GM23248 (cell line): ENCODE results near the gene CHRNG. TPM values are rescaled to one million over a fixed set of nuclear protein-coding genes. Genes with fewer than 3 reads are reported as not detected.

Experiments
- DNase-seq: peaks from one replicate; pipeline ENCODE4 v3.0.0-alpha.2; 2015
- H2AFZ ChIP-seq: fragments of 200-600 bp; sonication (generic); 2 replicates; pipeline ENCODE4 v1.6.1; 2016; ENCODE audit warnings: antibody characterized with exemption
- H3F3A ChIP-seq: fragments of 200-600 bp; sonication (generic); 2 replicates; pipeline ENCODE4 v1.6.1; 2016; ENCODE audit warnings: mild to moderate bottlenecking, antibody characterized with exemption, mixed run types; ENCODE audit not compliant: insufficient read depth
- H3K27ac ChIP-seq: fragments of 200-600 bp; sonication (generic); 2 replicates; pipeline ENCODE4 v1.5.1; 2016; ENCODE audit warnings: mild to moderate bottlenecking
- H3K27me3 ChIP-seq: fragments of 200-600 bp; sonication (generic); replicated peaks from 2 replicates; pipeline ENCODE4 v1.6.1; 2016; ENCODE audit warnings: mild to moderate bottlenecking; ENCODE audit not compliant: insufficient read depth
- H3K36me3 ChIP-seq: fragments of 200-600 bp; sonication (generic); 2 replicates; pipeline ENCODE4 v1.6.1; 2016; ENCODE audit warnings: low read depth, mild to moderate bottlenecking
- H3K4me1 ChIP-seq: fragments of 200-600 bp; sonication (generic); 2 replicates; pipeline ENCODE4 v1.6.1; 2016; ENCODE audit warnings: mild to moderate bottlenecking; ENCODE audit not compliant: insufficient read depth
- H3K4me2 ChIP-seq: fragments of 200-600 bp; sonication (generic); one replicate; pipeline ENCODE4 v1.6.1; 2016; ENCODE audit warnings: mild to moderate bottlenecking; ENCODE audit not compliant: unreplicated experiment
- H3K4me3 ChIP-seq: fragments of 200-600 bp; sonication (generic); 2 replicates; pipeline ENCODE4 v1.5.1; 2016; ENCODE audit warnings: mild to moderate bottlenecking
- H3K79me2 ChIP-seq: fragments of 200-600 bp; sonication (generic); 2 replicates; pipeline ENCODE4 v1.6.1; 2016; ENCODE audit warnings: mild to moderate bottlenecking; ENCODE audit not compliant: insufficient read depth
- H3K9ac ChIP-seq: fragments of 200-600 bp; sonication (generic); 2 replicates; pipeline ENCODE4 v1.6.1; 2016; ENCODE audit warnings: mild to moderate bottlenecking
- H3K9me2 ChIP-seq: fragments of 200-600 bp; sonication (generic); 2 replicates; pipeline ENCODE4 v1.6.1; 2016; ENCODE audit warnings: mixed run types, mild to moderate bottlenecking, moderate library complexity; ENCODE audit not compliant: insufficient read depth
- H3K9me3 ChIP-seq: fragments of 200-600 bp; sonication (generic); one replicate; pipeline ENCODE4 v1.6.1; 2017; ENCODE audit warnings: low read depth
- H4K20me1 ChIP-seq: fragments of 200-600 bp; sonication (generic); 2 replicates; pipeline ENCODE4 v1.6.0; 2016; ENCODE audit not compliant: insufficient read depth
- EZH2 ChIP-seq: fragments of 200-600 bp; sonication (generic); IDR thresholded peaks from 2 replicates; pipeline ENCODE4 v1.6.1; 2018; ENCODE audit warnings: antibody characterized with exemption, mild to moderate bottlenecking; ENCODE audit not compliant: insufficient read depth, poor library complexity, severe bottlenecking
- EZH2phosphoT487 ChIP-seq: fragments of 200-600 bp; sonication (generic); IDR thresholded peaks from 2 replicates; pipeline ENCODE4 v1.6.1; 2018; ENCODE audit warnings: antibody characterized with exemption, moderate library complexity, mild to moderate bottlenecking, low read depth; ENCODE audit not compliant: insufficient read depth
- WGBS, 2 experiments: methylation state at CpG; one replicate each; pipeline ENCODE4 v1.1.6; 2015 to 2017; ENCODE audit warnings: low lambda C conversion rate in 2 of 2, low coverage in 1 of 2; ENCODE audit errors: missing lambda C conversion rate in 2 of 2; 5-methylcytosine and 5-hydroxymethylcytosine counted together
- in situ Hi-C: fragments of 300-500 bp; cut with MboI; formaldehyde crosslinking; loops from 2 replicates; pipeline ENCODE4 v1.15.0; 2020
- polyA plus RNA-seq: library from polyadenylated mRNA; unstranded; fragments of >200 nt; fragmentation: Nextera tagmentation; extraction: Ambion mirVana; gene quantifications from 2 replicates; pipeline ENCODE4 v1.2.1, GENCODE V29; 2016
- total RNA-seq: library from RNA; depleted of rRNA; stranded (reverse); fragments of >200 nt; shearing (Covaris generic); gene quantifications from 2 replicates; pipeline ENCODE4 v1.2.3, GENCODE V29; 2014

Gene CHRNG
- total and polyA plus RNA-seq, 2 experiments from 2014 or later = not detected

GRCh38 chr2:232495292-232495691 is 44.2 kb upstream of the CHRNG start:
- H3K9me2 ChIP-seq = no peaks in the 10 kb centered on the region
- 65 to 75% methylated on average over 7 of the region's 7 CpGs for WGBS, 2 experiments
- H3K4me3 ChIP-seq = no peak overlapping the region
- H2AFZ ChIP-seq = no peak overlapping the region
- H3K9me3 ChIP-seq = no peaks in the 10 kb centered on the region
- TF ChIP-seq EZH2phosphoT487 = no peak
- H4K20me1 ChIP-seq = no peaks in the 10 kb centered on the region
- H3K27ac ChIP-seq = no peak overlapping the region
- no peak overlapping the region for H3K4me2 ChIP-seq
- no peaks in the 10 kb centered on the region for H3F3A ChIP-seq
- H3K27me3 ChIP-seq = 0 out of 2 replicates have a peak, but pooled peaks cover 9% of the 10 kb centered on the region
- no peaks in the 10 kb centered on the region for H3K36me3 ChIP-seq
- H3K79me2 ChIP-seq = no peaks in the 10 kb centered on the region
- in situ Hi-C loops = no loop called here
- no peaks in the 10 kb centered on the region for H3K4me1 ChIP-seq
- no peak for DNase-seq
- H3K9ac ChIP-seq = no peak overlapping the region

- no peak for DNase-seq
- H3K4me1 ChIP-seq = no peaks in the 10 kb centered on the region
- in situ Hi-C loops = no loop called here
- no peaks in the 10 kb centered on the region for H3K9me2 ChIP-seq
- H3K4me2 ChIP-seq = no peak overlapping the region
- peaks cover 9% of the 10 kb centered on the region; the same call in 1 of the 2 replicates for H3K27me3 ChIP-seq
- no peaks in the 10 kb centered on the region for H3K79me2 ChIP-seq
- no peaks in the 10 kb centered on the region for H4K20me1 ChIP-seq
- no peak overlapping the region for H3K4me3 ChIP-seq
- no peak overlapping the region for H3K27ac ChIP-seq
- no peak overlapping the region for H3K9ac ChIP-seq
- no peak overlapping the region for H2AFZ ChIP-seq
- no peaks in the 10 kb centered on the region for H3F3A ChIP-seq
- H3K9me3 ChIP-seq = no peaks in the 10 kb centered on the region
- 44 to 48% methylated on average over 17 to 20 of the region's 20 CpGs for WGBS, 2 experiments
- TF ChIP-seq EZH2phosphoT487 (no peak), EZH2 (no peak)
- no peaks in the 10 kb centered on the region for H3K36me3 ChIP-seq
These were observed 42.8 kb upstream of the CHRNG start for GRCh38 chr2:232496501-232497270.

GRCh38 chr2:232497348-232497747 is 42.1 kb upstream of the CHRNG start:
- Histone ChIP-seq H2AFZ (no peak overlapping the region), H3K36me3 (no peaks in the 10 kb centered on the region), H3K4me2 (no peak overlapping the region), H3K4me3 (no peak overlapping the region), H3F3A (no peaks in the 10 kb centered on the region), H3K79me2 (no peaks in the 10 kb centered on the region), H3K9ac (no peak overlapping the region), H4K20me1 (no peaks in the 10 kb centered on the region), H3K27ac (no peak overlapping the region), H3K9me3 (no peaks in the 10 kb centered on the region), H3K27me3 (peaks cover 10% of the 10 kb centered on the region; the same call in 1 of the 2 replicates), H3K9me2 (no peaks in the 10 kb centered on the region), H3K4me1 (no peaks in the 10 kb centered on the region)
- TF ChIP-seq EZH2phosphoT487 (no peak), EZH2 (no peak)
- no peak for DNase-seq
- in situ Hi-C loops = no loop called here
- WGBS, 2 experiments = 54 to 57% methylated on average over 13 of the region's 13 CpGs

GRCh38 chr2:232498452-232498851 is 41.0 kb upstream of the CHRNG start:
- Histone ChIP-seq H3K36me3 (no peaks in the 10 kb centered on the region), H3K9me2 (no peaks in the 10 kb centered on the region), H3K4me3 (no peak overlapping the region), H3K79me2 (no peaks in the 10 kb centered on the region), H3K27ac (no peak overlapping the region), H4K20me1 (no peaks in the 10 kb centered on the region), H3K9ac (no peak overlapping the region), H3F3A (no peaks in the 10 kb centered on the region), H3K27me3 (peaks cover 19% of the 10 kb centered on the region), H2AFZ (no peak overlapping the region), H3K9me3 (no peaks in the 10 kb centered on the region), H3K4me1 (no peaks in the 10 kb centered on the region), H3K4me2 (no peak overlapping the region)
- 66 to 68% methylated on average over 3 of the region's 3 CpGs for WGBS, 2 experiments
- TF ChIP-seq EZH2phosphoT487 = no peak
- no peak for TF ChIP-seq EZH2
- no peak for DNase-seq
- in situ Hi-C loops = no loop called here
